GM12875 (cell line): ENCODE results near the gene MYO7B.

Experiments
- H3K4me3 ChIP-seq: one replicate; pipeline ENCODE4 v1.5.1; 2011; ENCODE audit warnings: low read depth, low read length, control low read depth
- TF ChIP-seq, protein P1 (sequence below): IDR thresholded peaks from 2 replicates; pipeline ENCODE4 v1.5.1; 2011; ENCODE audit warnings: low read depth, mild to moderate bottlenecking, control low read depth, inconsistent platforms, low read length, moderate library complexity, borderline replicate concordance; ENCODE audit not compliant: insufficient read depth

The MYO7B gene

DNA sequence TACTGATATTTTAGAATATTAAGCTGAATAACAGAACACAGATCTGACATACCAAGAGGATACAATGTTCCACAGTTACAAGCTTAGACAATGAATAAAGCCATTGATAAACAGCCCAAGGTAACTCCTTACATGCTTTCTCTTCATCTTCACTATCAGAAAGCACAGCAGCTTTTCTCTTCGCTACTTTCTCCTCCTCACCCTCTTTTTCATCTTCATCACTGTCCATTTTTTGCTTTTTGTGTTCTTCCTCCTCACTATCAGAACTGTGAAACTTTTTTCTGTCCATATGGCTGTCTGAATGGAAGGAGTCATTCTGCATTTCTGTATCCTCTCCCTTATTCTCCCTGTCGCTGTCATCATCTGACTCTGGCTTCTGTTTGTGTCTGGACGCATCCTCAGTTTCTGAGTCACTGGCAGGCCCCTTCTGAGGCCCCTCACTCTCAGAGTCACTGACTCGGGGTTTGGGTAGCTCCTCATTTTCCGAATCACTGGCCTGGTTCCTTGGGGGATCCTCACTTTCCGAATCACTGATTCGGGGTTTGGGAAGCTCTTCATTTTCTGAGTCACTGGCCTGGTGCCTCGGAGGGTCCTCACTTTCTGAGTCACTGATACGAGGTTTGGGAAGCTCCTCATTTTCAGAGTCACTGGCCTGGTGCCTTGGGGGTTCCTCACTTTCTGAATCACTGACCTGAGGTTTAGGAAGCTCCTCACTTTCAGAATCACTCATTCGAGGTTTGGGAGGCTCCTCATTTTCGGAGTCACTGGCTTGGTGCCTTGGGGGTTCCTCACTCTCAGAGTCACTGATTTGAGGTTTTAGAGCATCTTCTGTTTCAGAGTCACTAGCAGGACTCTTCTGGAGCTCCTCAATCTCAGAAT is 30.7 kb upstream of the MYO7B start:
- H3K4me3 ChIP-seq, result no peak overlapping the region
- TF ChIP-seq, protein P1, sequence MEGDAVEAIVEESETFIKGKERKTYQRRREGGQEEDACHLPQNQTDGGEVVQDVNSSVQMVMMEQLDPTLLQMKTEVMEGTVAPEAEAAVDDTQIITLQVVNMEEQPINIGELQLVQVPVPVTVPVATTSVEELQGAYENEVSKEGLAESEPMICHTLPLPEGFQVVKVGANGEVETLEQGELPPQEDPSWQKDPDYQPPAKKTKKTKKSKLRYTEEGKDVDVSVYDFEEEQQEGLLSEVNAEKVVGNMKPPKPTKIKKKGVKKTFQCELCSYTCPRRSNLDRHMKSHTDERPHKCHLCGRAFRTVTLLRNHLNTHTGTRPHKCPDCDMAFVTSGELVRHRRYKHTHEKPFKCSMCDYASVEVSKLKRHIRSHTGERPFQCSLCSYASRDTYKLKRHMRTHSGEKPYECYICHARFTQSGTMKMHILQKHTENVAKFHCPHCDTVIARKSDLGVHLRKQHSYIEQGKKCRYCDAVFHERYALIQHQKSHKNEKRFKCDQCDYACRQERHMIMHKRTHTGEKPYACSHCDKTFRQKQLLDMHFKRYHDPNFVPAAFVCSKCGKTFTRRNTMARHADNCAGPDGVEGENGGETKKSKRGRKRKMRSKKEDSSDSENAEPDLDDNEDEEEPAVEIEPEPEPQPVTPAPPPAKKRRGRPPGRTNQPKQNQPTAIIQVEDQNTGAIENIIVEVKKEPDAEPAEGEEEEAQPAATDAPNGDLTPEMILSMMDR, result no peak

DNA sequence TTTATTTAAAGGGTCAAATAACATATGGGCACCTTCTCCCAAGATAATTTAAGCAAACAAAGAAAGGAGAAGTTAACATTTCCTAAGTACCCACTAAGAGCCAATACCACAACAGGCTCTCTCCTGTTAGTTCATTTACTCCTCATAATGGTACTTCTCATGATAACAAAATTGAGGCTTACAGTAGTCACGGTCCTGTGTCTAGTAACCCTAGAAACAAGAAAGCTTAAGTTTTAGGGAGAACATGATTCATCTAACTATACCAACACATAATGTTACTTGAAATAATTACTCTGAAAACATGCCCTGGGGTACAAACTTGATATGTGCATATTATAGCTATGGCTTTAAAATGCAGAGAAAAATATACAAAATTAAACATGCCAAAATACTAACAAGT is 29.0 kb upstream of the MYO7B start:
- TF ChIP-seq, protein P1, result no peak
- no peak overlapping the region for H3K4me3 ChIP-seq

DNA sequence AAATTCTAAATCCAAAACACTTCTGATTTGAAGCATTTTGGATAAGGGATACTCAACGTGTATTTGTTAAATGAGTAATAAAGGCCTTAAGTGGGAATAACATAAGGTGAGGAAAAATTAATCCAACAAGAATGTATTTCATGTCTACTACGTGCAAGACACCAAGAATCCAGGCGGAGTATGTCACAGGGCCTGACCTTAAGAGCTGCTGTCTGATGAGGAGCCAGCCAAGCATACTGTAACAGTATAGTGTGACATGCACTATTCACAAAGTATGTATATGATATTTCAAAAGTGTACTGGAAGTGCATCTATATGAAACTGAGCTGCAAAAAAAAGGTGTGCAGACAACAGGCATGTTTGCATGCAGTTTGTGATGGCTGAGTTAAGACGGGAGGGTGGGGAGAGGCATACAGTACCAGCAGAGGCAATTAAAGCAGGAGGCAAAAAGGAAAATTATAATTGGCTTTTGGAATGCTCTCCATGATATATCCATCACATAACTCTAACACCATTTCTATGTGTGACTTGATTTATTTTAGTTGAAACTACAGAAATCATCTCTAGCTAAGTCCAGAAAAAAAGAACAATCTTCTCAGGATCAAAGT is 27.4 kb upstream of the MYO7B start:
- TF ChIP-seq, protein P1, result no peak
- H3K4me3 ChIP-seq, result no peak overlapping the region

DNA sequence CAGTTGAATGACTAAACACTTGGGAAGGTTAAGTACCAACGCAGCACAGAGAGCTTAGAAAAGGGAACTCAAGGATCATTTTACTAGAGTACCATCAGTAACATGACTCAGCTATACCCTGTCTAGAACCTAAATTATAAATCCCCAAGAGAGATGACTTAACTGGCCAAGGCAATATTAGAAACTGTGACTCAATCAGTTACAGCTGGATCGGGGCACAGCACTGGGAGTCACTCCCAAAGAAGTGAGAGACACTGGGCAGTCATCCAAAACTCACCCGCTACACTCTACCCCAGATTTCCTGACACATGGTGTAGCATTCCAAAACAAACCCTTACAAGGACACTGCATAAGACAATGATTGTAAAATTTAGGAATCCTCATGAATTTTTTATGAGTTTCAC is 26.9 kb upstream of the MYO7B start:
- no peak overlapping the region for H3K4me3 ChIP-seq
- TF ChIP-seq, protein P1, result no peak

DNA sequence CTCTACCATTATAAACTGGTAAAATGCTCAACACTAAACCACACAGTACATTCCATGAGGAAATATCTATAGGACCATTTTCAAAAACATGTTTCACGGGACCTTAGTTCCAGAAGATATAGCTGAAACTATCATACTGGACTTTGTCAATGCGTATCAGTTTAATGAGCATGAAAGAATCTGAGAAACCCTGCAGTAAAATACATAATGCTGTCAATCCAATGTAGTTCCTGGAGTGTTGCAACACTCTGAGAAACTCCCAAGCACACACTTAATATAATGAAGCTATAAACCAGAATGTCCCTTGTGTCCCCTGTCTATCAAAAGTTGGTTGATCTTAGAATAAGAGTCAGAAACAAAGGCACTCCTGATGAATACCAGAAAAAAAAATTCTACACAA is 25.4 kb upstream of the MYO7B start:
- TF ChIP-seq, protein P1, result no peak

DNA sequence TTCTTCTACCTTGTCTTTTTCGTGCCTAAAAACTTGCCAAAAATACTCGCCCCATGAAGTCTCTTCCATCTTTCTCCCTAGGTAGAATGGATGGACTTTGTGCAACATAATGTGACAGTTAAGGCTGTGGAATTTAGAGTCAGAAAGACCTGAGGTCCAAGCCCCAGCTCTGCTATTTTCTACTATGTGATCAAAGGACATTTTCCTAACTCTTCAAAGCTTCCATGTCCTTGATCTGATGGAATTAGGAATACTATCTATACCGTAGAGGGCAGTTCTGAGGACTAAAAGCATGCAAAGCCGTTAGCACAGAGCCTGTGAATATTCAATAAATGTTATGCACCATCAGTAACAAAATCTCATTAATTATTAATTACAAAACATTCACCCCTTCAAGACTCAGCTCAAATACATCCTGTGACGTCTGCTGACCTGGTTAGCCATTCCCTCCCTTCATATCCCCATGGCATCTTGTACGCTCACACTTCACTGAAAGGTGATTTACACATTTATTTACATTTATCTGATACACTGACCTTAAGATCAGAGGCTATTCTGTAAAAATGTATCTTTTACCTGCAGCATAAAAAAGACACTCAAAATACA is 24.3 kb upstream of the MYO7B start:
- TF ChIP-seq, protein P1, result no peak
- H3K4me3 ChIP-seq, result no peak overlapping the region

More for the DNA sequence above, 25.4 kb upstream of the MYO7B start:
- H3K4me3 ChIP-seq, result no peak overlapping the region

DNA sequence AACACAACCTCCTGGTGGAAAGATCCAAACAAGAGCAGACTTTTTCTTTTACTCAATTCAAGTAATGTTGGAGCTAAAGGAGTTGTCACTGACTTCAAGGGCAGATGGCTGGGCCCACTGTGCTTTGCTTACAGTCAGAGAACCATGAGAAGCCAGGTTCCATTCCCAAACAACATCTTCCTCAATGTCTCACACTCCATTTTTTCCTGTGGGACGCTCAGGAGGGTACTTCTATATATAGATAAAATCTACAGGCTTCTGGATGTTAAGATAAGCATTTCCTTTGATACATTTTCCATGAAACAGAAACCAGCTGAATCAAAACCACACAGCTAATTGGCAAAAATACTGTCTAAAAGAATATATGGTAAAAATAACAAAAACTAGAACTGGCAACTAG is 23.6 kb upstream of the MYO7B start:
- no peak overlapping the region for H3K4me3 ChIP-seq
- TF ChIP-seq, protein P1, result no peak
